PFSK-1 (cell line): Measurements from ENCODE around the gene GAREM1.

ENCODE experiments used
- FOXP2 ChIP-seq: optimal IDR thresholded peaks from 2 replicates; pipeline ENCODE3; 2011; ENCODE audit warnings: borderline replicate concordance, control low read depth, inconsistent platforms; ENCODE audit not compliant: insufficient read depth; ENCODE audit errors: extremely low read length, extremely low read depth
- POLR2AphosphoS5 ChIP-seq: IDR thresholded peaks from 2 replicates; pipeline ENCODE4 v1.6.1; 2012; ENCODE audit warnings: low read depth, mild to moderate bottlenecking, control low read depth, low read length, moderate library complexity
- REST ChIP-seq, 2 experiments: IDR thresholded peaks; 2 replicates each; pipeline versions ENCODE4 v1.6.1 to v1.8.0; 2011 to 2012; ENCODE audit warnings: low read depth in 2 of 2, low read length in 2 of 2, control low read depth in 1 of 2, inconsistent platforms in 1 of 2, mild to moderate bottlenecking in 1 of 2, moderate library complexity in 1 of 2; ENCODE audit not compliant: insufficient read depth in 1 of 2
- SIN3A ChIP-seq: IDR thresholded peaks from 2 replicates; pipeline ENCODE4 v1.6.1; 2012; ENCODE audit warnings: mild to moderate bottlenecking, low read length, moderate library complexity, borderline replicate concordance; ENCODE audit not compliant: insufficient read depth
- TAF1 ChIP-seq: IDR thresholded peaks from 2 replicates; pipeline ENCODE4 v1.6.1; 2012; ENCODE audit warnings: low read length, control low read depth, borderline replicate concordance; ENCODE audit not compliant: insufficient read depth

Gene GAREM1

DNA sequence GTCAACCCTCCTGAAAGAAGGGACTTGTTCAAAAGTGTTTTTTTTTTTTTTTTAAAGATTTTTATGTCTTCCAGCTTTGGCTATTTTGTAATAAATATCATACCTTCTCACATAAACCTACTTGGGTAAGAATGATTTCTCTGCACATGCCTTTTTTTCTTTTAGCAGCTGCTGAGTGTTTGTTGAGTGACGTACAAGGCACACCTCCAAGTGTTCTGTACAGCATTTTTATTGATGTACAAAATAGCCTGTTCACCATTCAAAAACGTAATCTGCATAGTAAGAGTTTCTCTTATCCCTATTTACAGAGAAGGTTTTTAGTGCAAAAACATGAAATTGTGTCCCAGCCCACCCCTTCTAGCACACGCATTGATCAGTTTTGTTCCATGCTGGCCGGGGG, 203.2 kb downstream of the GAREM1 start:
- TF ChIP-seq REST (IDR thresholded peaks at IDR 0.05; ENCODE audit: insufficient read depth in 1 of 2, low read depth in 2 of 2, low read length in 2 of 2) (no peak), FOXP2 (no peak), POLR2AphosphoS5 (no peak), TAF1 (no peak), SIN3A (no peak)

- TF ChIP-seq FOXP2 (no peak), REST (IDR thresholded peaks at IDR 0.05; ENCODE audit: insufficient read depth in 1 of 2, low read depth in 2 of 2, low read length in 2 of 2) (no peak), TAF1 (no peak), SIN3A (no peak), POLR2AphosphoS5 (no peak)
Observed at GRCh38 chr18:32264401-32264800, 206.3 kb downstream of the GAREM1 start.

DNA sequence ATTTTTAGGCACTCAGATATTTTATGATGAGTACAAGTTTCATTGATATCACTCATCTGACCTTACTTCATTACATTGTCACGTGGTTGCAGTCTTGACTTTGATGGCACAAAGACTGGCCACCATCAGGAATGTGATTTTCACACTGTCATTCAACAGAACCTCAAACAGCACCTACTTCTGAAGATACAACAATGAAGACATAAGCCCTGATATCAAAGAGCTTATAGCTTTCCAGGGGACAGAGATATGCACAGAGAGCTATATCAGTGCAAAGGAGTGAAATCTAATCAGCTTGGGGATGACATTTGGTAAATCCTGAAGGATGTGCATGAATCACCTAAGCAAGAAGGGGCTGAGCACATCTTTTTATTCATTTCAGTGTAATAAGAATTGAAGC, 208.6 kb downstream of the GAREM1 start:
- TF ChIP-seq REST (IDR thresholded peaks at IDR 0.05; ENCODE audit: insufficient read depth in 1 of 2, low read depth in 2 of 2, low read length in 2 of 2) (no peak), POLR2AphosphoS5 (no peak), SIN3A (no peak), FOXP2 (no peak), TAF1 (no peak)

GRCh38 chr18:32261003-32261402, 209.7 kb downstream of the GAREM1 start:
- TF ChIP-seq REST (IDR thresholded peaks at IDR 0.05; ENCODE audit: insufficient read depth in 1 of 2, low read depth in 2 of 2, low read length in 2 of 2), result no peak
- no peak for TF ChIP-seq TAF1
- TF ChIP-seq SIN3A, result no peak

DNA sequence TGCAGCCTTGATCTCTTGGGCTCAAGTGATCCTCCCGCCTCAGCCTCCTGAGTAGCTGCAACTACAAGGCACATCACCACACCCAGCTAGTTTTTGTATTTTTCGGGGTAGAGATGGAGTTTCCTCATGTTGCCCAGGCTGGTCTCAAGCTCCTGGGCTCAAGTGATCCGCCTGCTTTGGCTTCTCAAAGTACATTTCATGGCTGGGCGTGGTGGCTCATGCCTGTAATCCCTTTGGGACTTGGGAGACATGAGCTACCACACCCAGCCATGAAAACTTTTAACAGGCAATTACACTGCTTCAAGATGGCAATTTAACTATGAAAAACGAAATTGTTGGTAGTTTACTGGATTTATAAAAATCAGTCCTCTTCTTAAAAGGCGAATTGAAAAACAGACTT, 211.1 kb downstream of the GAREM1 start:
- TF ChIP-seq REST (IDR thresholded peaks at IDR 0.05; ENCODE audit: insufficient read depth in 1 of 2, low read depth in 2 of 2, low read length in 2 of 2), result no peak
- TF ChIP-seq POLR2AphosphoS5, result no peak
- TF ChIP-seq TAF1, result no peak
- no peak for TF ChIP-seq FOXP2
- TF ChIP-seq SIN3A, result no peak
